ENCODE measurements around the gene PLOD1. TPM values are rescaled to one million over a fixed set of nuclear protein-coding genes. Genes with fewer than 3 reads are reported as not detected.
"Not testable (repeated sequence)": the region's sequence is repeated elsewhere in the genome, so short reads cannot be mapped to it uniquely, and the experiment has no call there.

Gene PLOD1
- total and polyA plus RNA-seq, 4 donors, result 48.0 to 82.9 (median 63.9) TPM

DNA sequence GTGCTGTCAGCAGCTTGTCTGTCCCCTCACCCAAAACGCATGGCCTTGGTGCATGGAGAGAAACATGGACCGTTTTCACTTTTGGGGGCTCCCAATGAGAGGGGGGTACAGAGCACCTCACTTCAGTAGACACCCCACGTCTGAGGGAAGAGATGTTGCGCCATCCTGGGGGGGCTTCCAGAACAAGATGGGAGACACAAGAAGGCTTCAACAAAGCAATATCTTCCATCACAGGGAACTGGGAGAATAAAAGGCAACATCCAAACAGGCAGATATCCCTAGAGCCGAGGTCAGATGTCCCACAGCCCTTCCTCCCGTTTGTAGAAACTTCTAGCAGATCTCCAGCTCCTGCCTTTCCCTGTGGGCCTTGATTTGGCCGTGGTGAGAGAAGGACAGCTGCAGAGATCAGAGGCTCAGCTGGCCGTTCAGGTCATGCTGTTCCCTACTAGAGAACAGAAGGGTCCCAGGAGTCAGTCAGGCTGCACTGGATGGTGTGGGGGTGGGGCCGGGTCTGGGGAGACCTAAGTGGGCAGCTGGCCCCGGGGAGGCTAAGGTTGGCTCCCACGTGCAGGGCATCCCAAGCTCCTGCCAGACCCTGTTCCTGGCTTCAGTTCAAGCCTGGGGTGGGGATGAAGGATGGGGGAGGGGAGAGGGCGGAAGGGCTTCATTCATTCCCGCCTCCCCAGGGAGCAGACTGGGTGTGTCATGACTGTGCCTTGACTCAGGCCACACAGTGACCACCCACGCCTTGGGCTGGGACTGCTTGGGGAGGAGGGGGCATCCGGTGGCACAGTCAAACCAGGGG is 4.4 kb downstream of the PLOD1 start:
- Histone ChIP-seq H3K27ac (ENCODE audit: low read depth in 1 of 2, low read length in 2 of 2) (peak overlapping the region; percentile 10 to 22), H3K4me3 (ENCODE audit: low read depth in 1 of 3, low read length in 3 of 3) (no peak overlapping the region), H3K9ac (ENCODE audit: low read depth in 1 of 2, low read length in 2 of 2) (no peak overlapping the region), H3K27me3 (ENCODE audit: control insufficient read depth in 4 of 4, insufficient read depth in 4 of 4, low read length in 3 of 4) (no peaks in the 10 kb centered on the region), H3K9me3 (ENCODE audit: control insufficient read depth in 4 of 4, low read length in 3 of 4) (no peaks in the 10 kb centered on the region), H3K36me3 (ENCODE audit: control insufficient read depth in 4 of 4, insufficient read depth in 3 of 4, low read depth in 1 of 4, low read length in 3 of 4) (peaks cover 0 to 2% (median 0%) of the 10 kb centered on the region in 4 donors), H3K4me1 (ENCODE audit: control insufficient read depth in 4 of 4, insufficient read depth in 4 of 4, low read length in 3 of 4) (peaks cover 8 to 38% (median 25%) of the 10 kb centered on the region in 4 donors)
- no peak for TF ChIP-seq ZBTB33 (IDR thresholded peaks at IDR 0.05)
- no peak for TF ChIP-seq HNF4A (conservative IDR thresholded peaks at IDR 0.05)
- no peak for TF ChIP-seq JUND (IDR thresholded peaks at IDR 0.05)
- no peak for TF ChIP-seq NR2F2 (IDR thresholded peaks at IDR 0.05)
- TF ChIP-seq TAF1 (conservative IDR thresholded peaks at IDR 0.05), result no peak
- no peak for TF ChIP-seq SP1 (IDR thresholded peaks at IDR 0.05)
- no peak for TF ChIP-seq RXRA (IDR thresholded peaks at IDR 0.05)
- no peak for TF ChIP-seq YY1 (IDR thresholded peaks at IDR 0.05)
- TF ChIP-seq, protein P1, sequence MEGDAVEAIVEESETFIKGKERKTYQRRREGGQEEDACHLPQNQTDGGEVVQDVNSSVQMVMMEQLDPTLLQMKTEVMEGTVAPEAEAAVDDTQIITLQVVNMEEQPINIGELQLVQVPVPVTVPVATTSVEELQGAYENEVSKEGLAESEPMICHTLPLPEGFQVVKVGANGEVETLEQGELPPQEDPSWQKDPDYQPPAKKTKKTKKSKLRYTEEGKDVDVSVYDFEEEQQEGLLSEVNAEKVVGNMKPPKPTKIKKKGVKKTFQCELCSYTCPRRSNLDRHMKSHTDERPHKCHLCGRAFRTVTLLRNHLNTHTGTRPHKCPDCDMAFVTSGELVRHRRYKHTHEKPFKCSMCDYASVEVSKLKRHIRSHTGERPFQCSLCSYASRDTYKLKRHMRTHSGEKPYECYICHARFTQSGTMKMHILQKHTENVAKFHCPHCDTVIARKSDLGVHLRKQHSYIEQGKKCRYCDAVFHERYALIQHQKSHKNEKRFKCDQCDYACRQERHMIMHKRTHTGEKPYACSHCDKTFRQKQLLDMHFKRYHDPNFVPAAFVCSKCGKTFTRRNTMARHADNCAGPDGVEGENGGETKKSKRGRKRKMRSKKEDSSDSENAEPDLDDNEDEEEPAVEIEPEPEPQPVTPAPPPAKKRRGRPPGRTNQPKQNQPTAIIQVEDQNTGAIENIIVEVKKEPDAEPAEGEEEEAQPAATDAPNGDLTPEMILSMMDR (IDR thresholded peaks at IDR 0.05; ENCODE audit: low read depth, low read length, missing input control), result no peak
- WGBS, result 60% methylated on average over 15 of the region's 15 CpGs
- no peak for DNase-seq (ENCODE audit: low spot score)

DNA sequence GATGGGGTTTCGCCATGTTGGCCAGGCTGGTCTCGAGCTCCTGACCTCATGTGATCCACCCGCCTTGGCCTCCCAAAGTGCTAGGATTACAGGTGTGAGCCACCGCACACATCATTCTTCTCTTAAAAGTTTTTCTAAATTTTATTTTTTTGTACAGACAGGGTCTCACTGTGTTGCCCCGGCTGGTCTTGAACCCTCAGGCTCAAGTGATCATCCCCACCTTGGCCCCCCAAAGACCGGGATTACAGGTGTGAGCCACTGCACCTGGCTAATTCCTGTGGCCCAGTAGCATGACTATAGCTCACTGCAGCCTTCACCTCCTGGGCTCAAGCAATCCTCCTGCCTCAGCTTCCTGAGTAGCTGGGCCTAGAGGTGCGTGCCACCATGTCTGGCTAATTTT is 5.3 kb downstream of the PLOD1 start:
- 95% methylated on average over 7 of the region's 7 CpGs for WGBS
- not testable (repeated sequence) for H3K36me3 ChIP-seq (ENCODE audit: control insufficient read depth in 4 of 4, insufficient read depth in 3 of 4, low read depth in 1 of 4, low read length in 3 of 4); H3K9me3 ChIP-seq (ENCODE audit: control insufficient read depth in 4 of 4, low read length in 3 of 4); H3K4me3 ChIP-seq (ENCODE audit: low read depth in 1 of 3, low read length in 3 of 3); DNase-seq (ENCODE audit: low spot score); H3K27me3 ChIP-seq (ENCODE audit: control insufficient read depth in 4 of 4, insufficient read depth in 4 of 4, low read length in 3 of 4); H3K9ac ChIP-seq (ENCODE audit: low read depth in 1 of 2, low read length in 2 of 2)
- peak overlapping the region; percentile 32 to 53 for H3K27ac ChIP-seq (ENCODE audit: low read depth in 1 of 2, low read length in 2 of 2)
- H3K4me1 ChIP-seq (ENCODE audit: control insufficient read depth in 4 of 4, insufficient read depth in 4 of 4, low read length in 3 of 4), result peaks cover 8 to 33% (median 22%) of the 10 kb centered on the region in 4 donors

DNA sequence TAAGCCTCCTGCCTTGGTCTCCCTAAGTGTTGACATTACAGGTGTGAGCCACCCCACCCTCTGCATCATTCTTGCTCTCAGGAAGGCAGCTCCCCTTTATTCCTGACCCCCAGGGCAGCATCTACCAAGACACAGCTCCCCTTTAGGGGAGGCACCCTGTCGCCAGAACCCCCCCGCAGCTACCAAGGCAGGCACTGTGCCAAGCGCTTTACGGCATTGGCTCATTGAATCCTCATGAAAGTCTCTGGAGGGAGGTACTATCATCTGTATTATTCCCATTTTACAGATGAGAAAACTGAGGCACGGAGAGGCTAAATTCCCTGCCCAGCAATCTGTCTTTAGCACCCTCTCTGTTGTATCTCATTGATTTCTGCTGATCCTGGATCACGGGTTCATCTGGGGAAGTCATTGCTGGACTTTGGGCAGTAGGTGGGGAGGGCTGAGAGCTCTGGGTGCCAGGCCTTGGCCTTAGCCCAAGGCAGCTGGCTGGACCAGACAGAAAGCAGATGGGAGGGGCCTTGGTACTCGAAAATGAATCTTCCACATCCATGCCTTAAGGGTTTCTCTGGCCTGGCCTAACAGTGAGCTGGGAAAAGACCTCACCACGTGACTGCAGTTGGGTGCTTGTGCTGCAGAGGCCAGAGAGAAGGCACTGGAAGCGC is 5.9 kb downstream of the PLOD1 start:
- 57% methylated on average over 9 of the region's 9 CpGs for WGBS
- no peaks in the 10 kb centered on the region for H3K9me3 ChIP-seq (ENCODE audit: control insufficient read depth in 4 of 4, low read length in 3 of 4)
- no peak for DNase-seq (ENCODE audit: low spot score)
- no peaks in the 10 kb centered on the region for H3K27me3 ChIP-seq (ENCODE audit: control insufficient read depth in 4 of 4, insufficient read depth in 4 of 4, low read length in 3 of 4)
- H3K4me1 ChIP-seq (ENCODE audit: control insufficient read depth in 4 of 4, insufficient read depth in 4 of 4, low read length in 3 of 4), result peaks cover 4 to 28% (median 19%) of the 10 kb centered on the region in 4 donors
- H3K9ac ChIP-seq (ENCODE audit: low read depth in 1 of 2, low read length in 2 of 2), result no peak overlapping the region
- no peak overlapping the region for H3K4me3 ChIP-seq (ENCODE audit: low read depth in 1 of 3, low read length in 3 of 3)
- H3K36me3 ChIP-seq (ENCODE audit: control insufficient read depth in 4 of 4, insufficient read depth in 3 of 4, low read depth in 1 of 4, low read length in 3 of 4), result peaks cover 0 to 2% (median 0%) of the 10 kb centered on the region in 4 donors
- peak overlapping the region; percentile 32 to 53 for H3K27ac ChIP-seq (ENCODE audit: low read depth in 1 of 2, low read length in 2 of 2)
- TF ChIP-seq RAD21 (IDR thresholded peaks at IDR 0.05) (peak; percentile 35 to 42), HNF4G (IDR thresholded peaks at IDR 0.05) (peak; percentile 93), JUND (IDR thresholded peaks at IDR 0.05) (peak in 1 of 2 donors; percentile 63), GABPA (IDR thresholded peaks at IDR 0.05 in 1 of 2, conservative IDR thresholded peaks at IDR 0.05 in 1 of 2) (peak in 1 of 2 donors; percentile 10), FOXA2 (IDR thresholded peaks at IDR 0.05) (no peak), RXRA (IDR thresholded peaks at IDR 0.05) (peak; percentile 88 to 90), HNF4A (conservative IDR thresholded peaks at IDR 0.05) (peak; percentile 97 to 98), SP1 (IDR thresholded peaks at IDR 0.05) (peak; percentile 79)
- TF ChIP-seq, protein P2, sequence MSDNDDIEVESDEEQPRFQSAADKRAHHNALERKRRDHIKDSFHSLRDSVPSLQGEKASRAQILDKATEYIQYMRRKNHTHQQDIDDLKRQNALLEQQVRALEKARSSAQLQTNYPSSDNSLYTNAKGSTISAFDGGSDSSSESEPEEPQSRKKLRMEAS (IDR thresholded peaks at IDR 0.05), result peak; percentile 92
- TF ChIP-seq, protein P3, sequence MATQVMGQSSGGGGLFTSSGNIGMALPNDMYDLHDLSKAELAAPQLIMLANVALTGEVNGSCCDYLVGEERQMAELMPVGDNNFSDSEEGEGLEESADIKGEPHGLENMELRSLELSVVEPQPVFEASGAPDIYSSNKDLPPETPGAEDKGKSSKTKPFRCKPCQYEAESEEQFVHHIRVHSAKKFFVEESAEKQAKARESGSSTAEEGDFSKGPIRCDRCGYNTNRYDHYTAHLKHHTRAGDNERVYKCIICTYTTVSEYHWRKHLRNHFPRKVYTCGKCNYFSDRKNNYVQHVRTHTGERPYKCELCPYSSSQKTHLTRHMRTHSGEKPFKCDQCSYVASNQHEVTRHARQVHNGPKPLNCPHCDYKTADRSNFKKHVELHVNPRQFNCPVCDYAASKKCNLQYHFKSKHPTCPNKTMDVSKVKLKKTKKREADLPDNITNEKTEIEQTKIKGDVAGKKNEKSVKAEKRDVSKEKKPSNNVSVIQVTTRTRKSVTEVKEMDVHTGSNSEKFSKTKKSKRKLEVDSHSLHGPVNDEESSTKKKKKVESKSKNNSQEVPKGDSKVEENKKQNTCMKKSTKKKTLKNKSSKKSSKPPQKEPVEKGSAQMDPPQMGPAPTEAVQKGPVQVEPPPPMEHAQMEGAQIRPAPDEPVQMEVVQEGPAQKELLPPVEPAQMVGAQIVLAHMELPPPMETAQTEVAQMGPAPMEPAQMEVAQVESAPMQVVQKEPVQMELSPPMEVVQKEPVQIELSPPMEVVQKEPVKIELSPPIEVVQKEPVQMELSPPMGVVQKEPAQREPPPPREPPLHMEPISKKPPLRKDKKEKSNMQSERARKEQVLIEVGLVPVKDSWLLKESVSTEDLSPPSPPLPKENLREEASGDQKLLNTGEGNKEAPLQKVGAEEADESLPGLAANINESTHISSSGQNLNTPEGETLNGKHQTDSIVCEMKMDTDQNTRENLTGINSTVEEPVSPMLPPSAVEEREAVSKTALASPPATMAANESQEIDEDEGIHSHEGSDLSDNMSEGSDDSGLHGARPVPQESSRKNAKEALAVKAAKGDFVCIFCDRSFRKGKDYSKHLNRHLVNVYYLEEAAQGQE (IDR thresholded peaks at IDR 0.05), result peak; percentile 58
- TF ChIP-seq, protein P1 (IDR thresholded peaks at IDR 0.05; ENCODE audit: low read depth, low read length, missing input control), result no peak
